ENCODE measurements around the gene GCGR.

The GCGR gene

DNA sequence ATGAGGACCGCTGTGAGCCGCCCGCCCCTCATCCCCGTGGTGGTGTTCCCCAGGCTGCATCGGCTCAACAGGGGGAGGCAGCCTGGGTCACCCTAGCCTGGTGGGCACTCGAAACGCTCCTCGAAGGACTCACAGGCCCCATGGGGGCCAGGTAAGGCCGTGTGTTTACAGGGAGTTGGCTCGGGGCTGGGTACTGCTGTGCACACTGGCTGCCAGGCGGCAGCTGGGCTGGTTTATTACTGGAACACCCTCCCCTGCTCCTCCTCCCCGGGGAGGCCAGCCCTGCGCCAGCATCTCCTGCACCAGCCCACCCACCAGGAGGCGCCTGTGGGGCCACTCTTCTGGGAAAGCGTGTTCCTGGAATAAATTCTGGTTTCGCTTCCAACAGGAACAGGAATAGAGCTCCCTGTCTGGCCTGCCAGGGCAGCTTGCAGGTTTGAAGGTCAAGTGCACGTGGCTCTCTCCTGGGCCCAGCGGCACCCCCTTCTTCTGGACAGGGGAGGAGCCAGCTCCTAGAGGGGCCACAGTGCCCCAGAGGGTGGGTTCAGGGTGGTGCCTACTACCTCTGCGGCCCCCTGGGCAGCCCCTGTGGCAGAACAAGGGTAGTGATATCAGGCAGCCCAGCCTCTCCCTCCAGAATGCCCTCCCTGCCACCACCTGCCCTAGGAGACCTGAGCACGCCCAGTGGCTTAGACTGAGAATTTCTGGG lies 17.8 kb downstream of the GCGR start (continued):
- no peak for TF ChIP-seq PRDM2 (tag by site-specific recombination; IDR thresholded peaks at IDR 0.05; ENCODE audit: borderline replicate concordance)
- TF ChIP-seq ZNF354C (tag by site-specific recombination; IDR thresholded peaks at IDR 0.05; ENCODE audit: borderline replicate concordance, low read depth) = no peak
- TF ChIP-seq, protein P1, sequence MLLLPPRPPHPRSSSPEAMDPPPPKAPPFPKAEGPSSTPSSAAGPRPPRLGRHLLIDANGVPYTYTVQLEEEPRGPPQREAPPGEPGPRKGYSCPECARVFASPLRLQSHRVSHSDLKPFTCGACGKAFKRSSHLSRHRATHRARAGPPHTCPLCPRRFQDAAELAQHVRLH (tag by site-specific recombination; IDR thresholded peaks at IDR 0.05) = 0 out of 2 replicates have a peak, but pooled peaks have one; percentile 17
- TF ChIP-seq ZNF518A (tag by site-specific recombination; conservative IDR thresholded peaks at IDR 0.05; ENCODE audit: low read depth) = no peak
- no peak for TF ChIP-seq ZNF658 (tag by site-specific recombination; IDR thresholded peaks at IDR 0.05)
- TF ChIP-seq, protein P2, sequence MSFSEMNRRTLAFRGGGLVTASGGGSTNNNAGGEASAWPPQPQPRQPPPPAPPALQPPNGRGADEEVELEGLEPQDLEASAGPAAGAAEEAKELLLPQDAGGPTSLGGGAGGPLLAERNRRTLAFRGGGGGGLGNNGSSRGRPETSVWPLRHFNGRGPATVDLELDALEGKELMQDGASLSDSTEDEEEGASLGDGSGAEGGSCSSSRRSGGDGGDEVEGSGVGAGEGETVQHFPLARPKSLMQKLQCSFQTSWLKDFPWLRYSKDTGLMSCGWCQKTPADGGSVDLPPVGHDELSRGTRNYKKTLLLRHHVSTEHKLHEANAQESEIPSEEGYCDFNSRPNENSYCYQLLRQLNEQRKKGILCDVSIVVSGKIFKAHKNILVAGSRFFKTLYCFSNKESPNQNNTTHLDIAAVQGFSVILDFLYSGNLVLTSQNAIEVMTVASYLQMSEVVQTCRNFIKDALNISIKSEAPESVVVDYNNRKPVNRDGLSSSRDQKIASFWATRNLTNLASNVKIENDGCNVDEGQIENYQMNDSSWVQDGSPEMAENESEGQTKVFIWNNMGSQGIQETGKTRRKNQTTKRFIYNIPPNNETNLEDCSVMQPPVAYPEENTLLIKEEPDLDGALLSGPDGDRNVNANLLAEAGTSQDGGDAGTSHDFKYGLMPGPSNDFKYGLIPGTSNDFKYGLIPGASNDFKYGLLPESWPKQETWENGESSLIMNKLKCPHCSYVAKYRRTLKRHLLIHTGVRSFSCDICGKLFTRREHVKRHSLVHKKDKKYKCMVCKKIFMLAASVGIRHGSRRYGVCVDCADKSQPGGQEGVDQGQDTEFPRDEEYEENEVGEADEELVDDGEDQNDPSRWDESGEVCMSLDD (tag by site-specific recombination; IDR thresholded peaks at IDR 0.05) = 0 out of 2 replicates have a peak, but pooled peaks have one; percentile 4
- TF ChIP-seq, protein P3, sequence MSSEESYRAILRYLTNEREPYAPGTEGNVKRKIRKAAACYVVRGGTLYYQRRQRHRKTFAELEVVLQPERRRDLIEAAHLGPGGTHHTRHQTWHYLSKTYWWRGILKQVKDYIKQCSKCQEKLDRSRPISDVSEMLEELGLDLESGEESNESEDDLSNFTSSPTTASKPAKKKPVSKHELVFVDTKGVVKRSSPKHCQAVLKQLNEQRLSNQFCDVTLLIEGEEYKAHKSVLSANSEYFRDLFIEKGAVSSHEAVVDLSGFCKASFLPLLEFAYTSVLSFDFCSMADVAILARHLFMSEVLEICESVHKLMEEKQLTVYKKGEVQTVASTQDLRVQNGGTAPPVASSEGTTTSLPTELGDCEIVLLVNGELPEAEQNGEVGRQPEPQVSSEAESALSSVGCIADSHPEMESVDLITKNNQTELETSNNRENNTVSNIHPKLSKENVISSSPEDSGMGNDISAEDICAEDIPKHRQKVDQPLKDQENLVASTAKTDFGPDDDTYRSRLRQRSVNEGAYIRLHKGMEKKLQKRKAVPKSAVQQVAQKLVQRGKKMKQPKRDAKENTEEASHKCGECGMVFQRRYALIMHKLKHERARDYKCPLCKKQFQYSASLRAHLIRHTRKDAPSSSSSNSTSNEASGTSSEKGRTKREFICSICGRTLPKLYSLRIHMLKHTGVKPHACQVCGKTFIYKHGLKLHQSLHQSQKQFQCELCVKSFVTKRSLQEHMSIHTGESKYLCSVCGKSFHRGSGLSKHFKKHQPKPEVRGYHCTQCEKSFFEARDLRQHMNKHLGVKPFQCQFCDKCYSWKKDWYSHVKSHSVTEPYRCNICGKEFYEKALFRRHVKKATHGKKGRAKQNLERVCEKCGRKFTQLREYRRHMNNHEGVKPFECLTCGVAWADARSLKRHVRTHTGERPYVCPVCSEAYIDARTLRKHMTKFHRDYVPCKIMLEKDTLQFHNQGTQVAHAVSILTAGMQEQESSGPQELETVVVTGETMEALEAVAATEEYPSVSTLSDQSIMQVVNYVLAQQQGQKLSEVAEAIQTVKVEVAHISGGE (tag by site-specific recombination; conservative IDR thresholded peaks at IDR 0.05; ENCODE audit: low read depth) = no peak
- TF ChIP-seq ZNF600 (tag by site-specific recombination; IDR thresholded peaks at IDR 0.05) = peak; percentile 98
- TF ChIP-seq YY1 (tag by site-specific recombination; IDR thresholded peaks at IDR 0.05) = no peak
- TF ChIP-seq, protein P4, sequence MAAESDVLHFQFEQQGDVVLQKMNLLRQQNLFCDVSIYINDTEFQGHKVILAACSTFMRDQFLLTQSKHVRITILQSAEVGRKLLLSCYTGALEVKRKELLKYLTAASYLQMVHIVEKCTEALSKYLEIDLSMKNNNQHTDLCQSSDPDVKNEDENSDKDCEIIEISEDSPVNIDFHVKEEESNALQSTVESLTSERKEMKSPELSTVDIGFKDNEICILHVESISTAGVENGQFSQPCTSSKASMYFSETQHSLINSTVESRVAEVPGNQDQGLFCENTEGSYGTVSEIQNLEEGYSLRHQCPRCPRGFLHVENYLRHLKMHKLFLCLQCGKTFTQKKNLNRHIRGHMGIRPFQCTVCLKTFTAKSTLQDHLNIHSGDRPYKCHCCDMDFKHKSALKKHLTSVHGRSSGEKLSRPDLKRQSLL (tag by site-specific recombination; IDR thresholded peaks at IDR 0.05) = no peak
- TF ChIP-seq ZNF776 (tag by site-specific recombination; IDR thresholded peaks at IDR 0.05; ENCODE audit: borderline replicate concordance) = no peak
- TF ChIP-seq, protein P5, sequence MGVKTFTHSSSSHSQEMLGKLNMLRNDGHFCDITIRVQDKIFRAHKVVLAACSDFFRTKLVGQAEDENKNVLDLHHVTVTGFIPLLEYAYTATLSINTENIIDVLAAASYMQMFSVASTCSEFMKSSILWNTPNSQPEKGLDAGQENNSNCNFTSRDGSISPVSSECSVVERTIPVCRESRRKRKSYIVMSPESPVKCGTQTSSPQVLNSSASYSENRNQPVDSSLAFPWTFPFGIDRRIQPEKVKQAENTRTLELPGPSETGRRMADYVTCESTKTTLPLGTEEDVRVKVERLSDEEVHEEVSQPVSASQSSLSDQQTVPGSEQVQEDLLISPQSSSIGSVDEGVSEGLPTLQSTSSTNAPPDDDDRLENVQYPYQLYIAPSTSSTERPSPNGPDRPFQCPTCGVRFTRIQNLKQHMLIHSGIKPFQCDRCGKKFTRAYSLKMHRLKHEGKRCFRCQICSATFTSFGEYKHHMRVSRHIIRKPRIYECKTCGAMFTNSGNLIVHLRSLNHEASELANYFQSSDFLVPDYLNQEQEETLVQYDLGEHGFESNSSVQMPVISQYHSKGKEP (tag by site-specific recombination; IDR thresholded peaks at IDR 0.05) = no peak; the same call in 1 of the 2 replicates
- no peak for TF ChIP-seq ZNF664 (tag by site-specific recombination; IDR thresholded peaks at IDR 0.05)
- no peak for TF ChIP-seq ZNF37A (tag by site-specific recombination; IDR thresholded peaks at IDR 0.05)
